H9 (cell line): ENCODE results near the gene GLI2. TPM values are rescaled to one million over a fixed set of nuclear protein-coding genes. Genes with fewer than 3 reads are reported as not detected.

Source experiments
- DNase-seq: peaks from one replicate; pipeline ENCODE4 v3.0.0-alpha.2; 2017
- H2AFZ ChIP-seq: one replicate; pipeline ENCODE4 v1.6.1; 2013; ENCODE audit warnings: mild to moderate bottlenecking, low read length, control low read depth, moderate library complexity
- H2AK5ac ChIP-seq: 2 replicates; pipeline ENCODE4 v1.6.1; 2013; ENCODE audit warnings: low read length, control low read depth, mixed read lengths; ENCODE audit not compliant: insufficient read length
- H2BK120ac ChIP-seq: one replicate; pipeline ENCODE4 v1.6.1; 2013; ENCODE audit warnings: low read depth, mild to moderate bottlenecking, low read length, control low read depth, inconsistent platforms; ENCODE audit not compliant: poor library complexity, severe bottlenecking
- H2BK12ac ChIP-seq: 2 replicates; pipeline ENCODE4 v1.6.1; 2013; ENCODE audit warnings: low read length, control low read depth, mixed read lengths, low read depth; ENCODE audit not compliant: insufficient read length
- H2BK15ac ChIP-seq: 2 replicates; pipeline ENCODE4 v1.6.1; 2013; ENCODE audit warnings: low read depth, low read length, control low read depth
- H2BK20ac ChIP-seq: one replicate; pipeline ENCODE4 v1.6.1; 2013; ENCODE audit warnings: low read depth, mild to moderate bottlenecking, low read length, control low read depth, inconsistent platforms; ENCODE audit not compliant: poor library complexity, severe bottlenecking
- H2BK5ac ChIP-seq: 2 replicates; pipeline ENCODE4 v1.6.1; 2013; ENCODE audit warnings: low read length, control low read depth, mixed read lengths; ENCODE audit not compliant: insufficient read length
- H3K14ac ChIP-seq: 2 replicates; pipeline ENCODE4 v1.6.1; 2013; ENCODE audit warnings: low read length, control low read depth; ENCODE audit not compliant: insufficient read depth
- H3K18ac ChIP-seq: 2 replicates; pipeline ENCODE4 v1.6.1; 2013; ENCODE audit warnings: low read depth, mild to moderate bottlenecking, mixed read lengths, low read length, control low read depth; ENCODE audit not compliant: insufficient read length
- H3K23ac ChIP-seq: 2 replicates; pipeline ENCODE4 v1.6.1; 2013; ENCODE audit warnings: low read length, control low read depth, mixed read lengths, low read depth; ENCODE audit not compliant: insufficient read length
- H3K23me2 ChIP-seq: 2 replicates; pipeline ENCODE4 v1.6.1; 2013; ENCODE audit warnings: low read depth, mild to moderate bottlenecking, mixed read lengths, low read length, control low read depth; ENCODE audit not compliant: insufficient read length, poor library complexity, severe bottlenecking
- H3K27ac ChIP-seq: 2 replicates; pipeline ENCODE4 v1.5.1; 2013; ENCODE audit warnings: low read length, control low read depth, mixed read lengths, low read depth; ENCODE audit not compliant: insufficient read length
- H3K27me3 ChIP-seq: 2 replicates; pipeline ENCODE4 v1.6.1; 2013; ENCODE audit warnings: low read length, control low read depth, inconsistent platforms; ENCODE audit not compliant: insufficient read depth
- H3K4ac ChIP-seq: 2 replicates; pipeline ENCODE4 v1.6.1; 2013; ENCODE audit warnings: low read depth, mild to moderate bottlenecking, control low read depth, inconsistent platforms, low read length, moderate library complexity
- H3K4me1 ChIP-seq: 2 replicates; pipeline ENCODE4 v1.6.1; 2013; ENCODE audit warnings: low read length, control low read depth, inconsistent platforms; ENCODE audit not compliant: insufficient read depth
- H3K4me2 ChIP-seq: 2 replicates; pipeline ENCODE4 v1.6.1; 2013; ENCODE audit warnings: low read length, control low read depth, mixed read lengths; ENCODE audit not compliant: insufficient read length, insufficient read depth
- H3K56ac ChIP-seq: 2 replicates; pipeline ENCODE4 v1.6.1; 2013; ENCODE audit warnings: low read depth, mild to moderate bottlenecking, mixed read lengths, low read length, control low read depth; ENCODE audit not compliant: insufficient read length
- H3K79me1 ChIP-seq: 2 replicates; pipeline ENCODE4 v1.6.1; 2013; ENCODE audit warnings: low read depth, mild to moderate bottlenecking, moderate library complexity, low read length, control low read depth, inconsistent platforms; ENCODE audit not compliant: insufficient read depth, poor library complexity, severe bottlenecking
- H3K79me2 ChIP-seq: 2 replicates; pipeline ENCODE4 v1.6.1; 2013; ENCODE audit warnings: low read length, control low read depth, inconsistent platforms; ENCODE audit not compliant: insufficient read depth
- H3K9ac ChIP-seq: 2 replicates; pipeline ENCODE4 v1.6.1; 2013; ENCODE audit warnings: low read length, control low read depth, mixed read lengths; ENCODE audit not compliant: insufficient read length; ENCODE audit errors: extremely low read depth
- H3K9me3 ChIP-seq: one replicate; pipeline ENCODE4 v1.6.1; 2013; ENCODE audit warnings: low read depth, low read length, inconsistent platforms; ENCODE audit not compliant: control insufficient read depth
- H3T11ph ChIP-seq: one replicate; pipeline ENCODE4 v1.6.1; 2013; ENCODE audit warnings: mild to moderate bottlenecking, low read length, control low read depth, inconsistent platforms
- H4K20me1 ChIP-seq: one replicate; pipeline ENCODE4 v1.6.1; 2013; ENCODE audit not compliant: control insufficient read depth, insufficient read length, insufficient read depth
- H4K5ac ChIP-seq: 2 replicates; pipeline ENCODE4 v1.6.1; 2013; ENCODE audit warnings: low read depth, mild to moderate bottlenecking, mixed read lengths, low read length, control low read depth; ENCODE audit not compliant: insufficient read length
- H4K8ac ChIP-seq: replicated peaks from 2 replicates; pipeline ENCODE4 v1.6.1; 2013; ENCODE audit warnings: low read length, control low read depth, mixed read lengths, low read depth; ENCODE audit not compliant: insufficient read length
- H4K91ac ChIP-seq: 2 replicates; pipeline ENCODE4 v1.6.1; 2013; ENCODE audit warnings: low read depth, mild to moderate bottlenecking, moderate library complexity, mixed read lengths, low read length, control low read depth; ENCODE audit not compliant: insufficient read length
- H3K27ac Mint-ChIP-seq, 3 experiments: 2 replicates in 2 of 3; 3 replicates in 1 of 3; pipeline ENCODE4 v1.8.0; 2020 to 2021; ENCODE audit warnings: mixed read lengths in 3 of 3, mild to moderate bottlenecking in 1 of 3, moderate library complexity in 1 of 3
- H3K27me3 Mint-ChIP-seq: 2 replicates; pipeline ENCODE4 v1.8.0; 2021; ENCODE audit warnings: low read depth, mild to moderate bottlenecking, moderate library complexity, mixed read lengths
- H3K36me3 Mint-ChIP-seq, 3 experiments: 2 replicates in 2 of 3; 3 replicates in 1 of 3; pipeline ENCODE4 v1.8.0; 2020 to 2021; ENCODE audit warnings: low read depth in 3 of 3, mixed read lengths in 3 of 3; ENCODE audit not compliant: insufficient read depth in 1 of 3
- H3K4me1 Mint-ChIP-seq, 2 experiments: 2 replicates each; pipeline ENCODE4 v1.8.0; 2020; ENCODE audit warnings: mixed read lengths in 2 of 2
- H3K4me3 Mint-ChIP-seq, 2 experiments: 2 replicates in 1 of 2; 3 replicates in 1 of 2; pipeline ENCODE4 v1.8.0; 2020 to 2021; ENCODE audit warnings: mild to moderate bottlenecking in 2 of 2, mixed read lengths in 2 of 2, moderate library complexity in 1 of 2
- H3K9me3 Mint-ChIP-seq, 2 experiments: 2 replicates in 1 of 2; 3 replicates in 1 of 2; pipeline ENCODE4 v1.8.0; 2020; ENCODE audit warnings: mild to moderate bottlenecking in 2 of 2, mixed read lengths in 2 of 2, moderate library complexity in 1 of 2
- whole genome bisulfite sequencing: extraction: QIAGEN DNeasy Blood & Tissue Kit; methylation state at CpG from one replicate; pipeline ENCODE4 v1.1.7; 2013; ENCODE audit warnings: missing lambda C conversion rate, low lambda C conversion rate, mixed read lengths; ENCODE audit not compliant: insufficient read length; ENCODE audit errors: extremely low coverage; 5-methylcytosine and 5-hydroxymethylcytosine counted together
- total RNA-seq: library from RNA; stranded (reverse); gene quantifications from 2 replicates; pipeline ENCODE4 v1.2.1, GENCODE V29; 2021
- TF ChIP-seq, protein P1 (sequence below): fragments of 200-600 bp; sonication (generic); conservative IDR thresholded peaks from 3 replicates; pipeline ENCODE4 v1.8.0; 2021; ENCODE audit warnings: antibody characterized with exemption, mild to moderate bottlenecking

GLI2 gene
- total RNA-seq, 1 experiment from 2014 or later: 56.7 TPM

DNA sequence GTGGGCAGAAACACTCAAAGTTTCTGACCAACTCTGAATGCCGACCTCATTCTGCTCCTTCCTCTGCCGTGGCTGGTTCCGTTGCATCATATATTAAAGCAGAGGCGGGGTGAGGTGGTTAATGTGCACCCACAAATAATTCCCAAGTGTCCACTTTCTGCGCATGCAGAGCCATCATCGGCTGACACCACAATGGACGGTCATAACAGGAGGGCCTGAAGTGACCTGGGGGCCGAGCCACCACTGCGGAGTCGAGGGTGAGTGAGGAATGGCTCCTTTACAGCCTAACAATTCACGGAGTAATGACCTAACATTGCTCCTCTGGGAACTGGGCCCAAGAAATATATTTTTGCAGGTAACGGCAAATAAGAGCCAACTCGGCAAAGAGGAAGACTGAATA, 32.9 kb upstream of the GLI2 start:
- H3K9ac ChIP-seq: no peak overlapping the region
- peaks cover 62% of the 10 kb centered on the region for H3K27me3 Mint-ChIP-seq
- no peak overlapping the region for H3K18ac ChIP-seq

More for the DNA sequence above, 32.9 kb upstream of the GLI2 start:
- no peak overlapping the region for H3T11ph ChIP-seq
- H3K14ac ChIP-seq: no peak overlapping the region
- peaks cover 2% of the 10 kb centered on the region; the same call in 1 of the 2 replicates for H3K4me1 ChIP-seq
- no peak overlapping the region for H4K8ac ChIP-seq
- no peak overlapping the region for H3K23ac ChIP-seq
- TF ChIP-seq, protein P1, sequence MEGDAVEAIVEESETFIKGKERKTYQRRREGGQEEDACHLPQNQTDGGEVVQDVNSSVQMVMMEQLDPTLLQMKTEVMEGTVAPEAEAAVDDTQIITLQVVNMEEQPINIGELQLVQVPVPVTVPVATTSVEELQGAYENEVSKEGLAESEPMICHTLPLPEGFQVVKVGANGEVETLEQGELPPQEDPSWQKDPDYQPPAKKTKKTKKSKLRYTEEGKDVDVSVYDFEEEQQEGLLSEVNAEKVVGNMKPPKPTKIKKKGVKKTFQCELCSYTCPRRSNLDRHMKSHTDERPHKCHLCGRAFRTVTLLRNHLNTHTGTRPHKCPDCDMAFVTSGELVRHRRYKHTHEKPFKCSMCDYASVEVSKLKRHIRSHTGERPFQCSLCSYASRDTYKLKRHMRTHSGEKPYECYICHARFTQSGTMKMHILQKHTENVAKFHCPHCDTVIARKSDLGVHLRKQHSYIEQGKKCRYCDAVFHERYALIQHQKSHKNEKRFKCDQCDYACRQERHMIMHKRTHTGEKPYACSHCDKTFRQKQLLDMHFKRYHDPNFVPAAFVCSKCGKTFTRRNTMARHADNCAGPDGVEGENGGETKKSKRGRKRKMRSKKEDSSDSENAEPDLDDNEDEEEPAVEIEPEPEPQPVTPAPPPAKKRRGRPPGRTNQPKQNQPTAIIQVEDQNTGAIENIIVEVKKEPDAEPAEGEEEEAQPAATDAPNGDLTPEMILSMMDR: no peak
- H3K4ac ChIP-seq: no peak overlapping the region
- H2BK120ac ChIP-seq: no peak overlapping the region
- no CpG with 5 or more reads among the region's 13 CpGs for WGBS
- no peak overlapping the region for H2BK5ac ChIP-seq
- Mint-ChIP-seq H3K27ac (no peak overlapping the region; a peak in 1 of 7 replicates), H3K4me1 (peaks cover 77 to 82% of the 10 kb centered on the region in 2 experiments), H3K36me3 (no peaks in the 10 kb centered on the region; a peak in 2 of 7 replicates), H3K9me3 (no peaks in the 10 kb centered on the region; a peak in 1 of 5 replicates), H3K4me3 (no peak overlapping the region)
- H2AK5ac ChIP-seq: no peak overlapping the region
- no peak overlapping the region for H2AFZ ChIP-seq
- H2BK15ac ChIP-seq: no peak overlapping the region
- no peaks in the 10 kb centered on the region for H3K23me2 ChIP-seq
- no peak overlapping the region for H4K5ac ChIP-seq
- DNase-seq: no peak
- no peak overlapping the region for H2BK12ac ChIP-seq
- no peaks in the 10 kb centered on the region for H4K20me1 ChIP-seq
- no peak overlapping the region for H3K27ac ChIP-seq
- H3K79me1 ChIP-seq: no peaks in the 10 kb centered on the region
- H2BK20ac ChIP-seq: no peak overlapping the region
- no peak overlapping the region for H3K56ac ChIP-seq
- no peaks in the 10 kb centered on the region for H3K9me3 ChIP-seq
- no peaks in the 10 kb centered on the region for H3K79me2 ChIP-seq
- no peak overlapping the region for H4K91ac ChIP-seq
- no peaks in the 10 kb centered on the region; the same call in 1 of the 2 replicates for H3K27me3 ChIP-seq
- H3K4me2 ChIP-seq: no peak overlapping the region
